Effector memory CD4-positive, alpha-beta T cell (primary cell): Measurements from ENCODE around the gene KDM5B.
"Not testable (repeated sequence)": the region's sequence is repeated elsewhere in the genome, so short reads cannot be mapped to it uniquely, and the experiment has no call there.

Experiments
- DNase-seq, 3 donors: peaks; one replicate each; pipeline ENCODE4 v3.0.0-alpha.2; 2020
- H3K27ac ChIP-seq: 2 replicates; pipeline ENCODE4 v1.7.0; 2013; ENCODE audit warnings: mild to moderate bottlenecking, low read length, moderate library complexity; ENCODE audit not compliant: insufficient read depth, poor library complexity, severe bottlenecking
- H3K27me3 ChIP-seq: replicated peaks from 2 replicates; pipeline ENCODE4 v1.7.0; 2013; ENCODE audit warnings: mild to moderate bottlenecking, low read length; ENCODE audit not compliant: insufficient read depth, control insufficient read depth, poor library complexity, severe bottlenecking
- H3K36me3 ChIP-seq: 2 replicates; pipeline ENCODE4 v1.7.0; 2013; ENCODE audit warnings: mild to moderate bottlenecking, low read length, moderate library complexity; ENCODE audit not compliant: control insufficient read depth, insufficient read depth
- H3K4me1 ChIP-seq: 2 replicates; pipeline ENCODE4 v1.7.0; 2013; ENCODE audit warnings: low read length, mild to moderate bottlenecking; ENCODE audit not compliant: control insufficient read depth, insufficient read depth, poor library complexity, severe bottlenecking
- H3K4me3 ChIP-seq: 2 replicates; pipeline ENCODE4 v1.7.0; 2013; ENCODE audit warnings: low read length, low read depth, mild to moderate bottlenecking; ENCODE audit not compliant: insufficient read depth, poor library complexity, severe bottlenecking
- H3K9me3 ChIP-seq: 2 replicates; pipeline ENCODE4 v1.7.0; 2013; ENCODE audit warnings: mild to moderate bottlenecking, low read length, moderate library complexity; ENCODE audit not compliant: control insufficient read depth

The KDM5B gene

GRCh38 chr1:202756391-202756790 is 51.8 kb downstream of the KDM5B start:
- no peak for DNase-seq
- Histone ChIP-seq H3K27me3 (no peaks in the 10 kb centered on the region), H3K4me1 (no peaks in the 10 kb centered on the region), H3K36me3 (peaks cover 53% of the 10 kb centered on the region), H3K4me3 (no peak overlapping the region), H3K27ac (no peak overlapping the region), H3K9me3 (no peaks in the 10 kb centered on the region)

GRCh38 chr1:202754293-202754692 is 53.9 kb downstream of the KDM5B start:
- Histone ChIP-seq H3K27me3 (no peaks in the 10 kb centered on the region), H3K27ac (no peak overlapping the region), H3K4me1 (no peaks in the 10 kb centered on the region), H3K36me3 (peaks cover 53% of the 10 kb centered on the region), H3K4me3 (no peak overlapping the region), H3K9me3 (no peaks in the 10 kb centered on the region)
- no peak for DNase-seq

DNA sequence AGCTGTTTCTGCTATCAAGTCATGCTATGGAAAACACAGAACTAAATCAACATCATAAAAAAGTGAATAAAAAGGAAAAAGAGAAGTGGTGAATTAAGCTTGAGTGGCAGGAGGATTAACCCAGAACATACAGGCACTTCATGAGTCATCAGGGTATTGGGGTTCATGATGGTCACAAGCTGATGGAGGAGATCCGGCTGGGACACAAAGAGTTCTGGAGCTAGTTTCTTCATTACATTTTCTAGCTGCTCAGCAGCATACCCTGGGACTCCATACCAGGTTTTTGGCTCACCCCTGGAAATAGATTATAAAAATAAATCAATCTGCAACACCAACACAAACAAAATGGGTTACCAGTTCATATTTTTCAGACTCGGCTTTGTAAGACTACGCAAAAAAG is 55.4 kb downstream of the KDM5B start:
- no peak overlapping the region for H3K4me3 ChIP-seq
- no peaks in the 10 kb centered on the region for H3K4me1 ChIP-seq
- no peak for DNase-seq
- H3K36me3 ChIP-seq = peaks cover 48% of the 10 kb centered on the region
- no peaks in the 10 kb centered on the region for H3K27me3 ChIP-seq
- H3K27ac ChIP-seq = no peak overlapping the region
- no peaks in the 10 kb centered on the region for H3K9me3 ChIP-seq

- Histone ChIP-seq H3K27ac (no peak overlapping the region), H3K4me3 (no peak overlapping the region), H3K4me1 (no peaks in the 10 kb centered on the region), H3K27me3 (no peaks in the 10 kb centered on the region), H3K36me3 (peaks cover 37% of the 10 kb centered on the region), H3K9me3 (no peaks in the 10 kb centered on the region)
- no peak for DNase-seq
Measured at GRCh38 chr1:202750761-202751160, 57.5 kb downstream of the KDM5B start.

DNA sequence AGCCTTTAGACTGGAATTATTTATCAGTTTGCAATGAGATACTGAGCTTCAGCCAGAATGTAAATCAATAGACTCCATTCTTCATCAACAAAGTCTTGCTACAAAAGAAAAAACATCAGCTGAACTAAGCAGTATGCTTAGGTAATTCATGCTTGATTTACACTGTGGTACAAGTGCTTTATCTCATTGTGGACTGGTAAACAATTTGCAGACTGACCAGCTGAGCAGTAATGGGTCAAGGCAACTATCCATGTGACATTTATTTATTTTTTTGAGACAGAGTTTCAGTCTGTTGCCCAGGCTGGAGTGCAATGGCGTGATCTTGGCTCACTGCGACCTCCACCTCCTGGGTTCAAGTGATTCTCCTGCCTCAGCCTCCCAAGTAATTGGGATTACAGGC is 58.2 kb downstream of the KDM5B start:
- H3K9me3 ChIP-seq = no peaks in the 10 kb centered on the region
- H3K4me1 ChIP-seq = no peaks in the 10 kb centered on the region
- no peak overlapping the region for H3K4me3 ChIP-seq
- H3K27me3 ChIP-seq = no peaks in the 10 kb centered on the region
- H3K27ac ChIP-seq = no peak overlapping the region
- H3K36me3 ChIP-seq = peaks cover 37% of the 10 kb centered on the region
- no peak for DNase-seq

DNA sequence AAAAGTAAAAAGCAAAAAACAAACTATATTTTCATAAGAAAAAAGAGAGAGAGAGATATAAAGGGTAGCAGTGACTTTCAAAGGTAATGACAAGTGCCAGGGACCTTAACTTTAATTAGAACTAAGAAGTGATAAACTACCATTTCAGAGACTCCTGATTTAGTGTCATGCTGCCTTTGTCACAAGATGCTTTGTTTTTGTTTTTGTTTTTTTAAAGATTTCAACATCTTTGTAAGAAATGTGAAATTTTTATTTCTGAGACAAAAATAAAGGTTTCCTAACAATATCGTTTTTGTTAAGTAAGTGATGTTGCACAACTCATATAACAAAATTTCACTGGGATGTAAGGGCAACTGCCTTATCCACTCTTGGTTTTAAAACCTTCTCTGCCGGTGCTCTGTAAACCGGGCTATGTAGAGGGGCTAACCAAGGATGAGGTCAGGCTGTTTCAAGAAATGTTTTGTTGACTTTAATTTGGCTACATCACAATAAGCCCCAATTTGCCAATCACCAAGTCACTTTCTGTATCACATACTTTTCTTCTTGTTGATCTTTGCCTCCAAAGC is 62.8 kb downstream of the KDM5B start:
- Histone ChIP-seq H3K27ac (no peak overlapping the region), H3K4me1 (no peaks in the 10 kb centered on the region), H3K36me3 (peaks cover 43% of the 10 kb centered on the region)

DNA sequence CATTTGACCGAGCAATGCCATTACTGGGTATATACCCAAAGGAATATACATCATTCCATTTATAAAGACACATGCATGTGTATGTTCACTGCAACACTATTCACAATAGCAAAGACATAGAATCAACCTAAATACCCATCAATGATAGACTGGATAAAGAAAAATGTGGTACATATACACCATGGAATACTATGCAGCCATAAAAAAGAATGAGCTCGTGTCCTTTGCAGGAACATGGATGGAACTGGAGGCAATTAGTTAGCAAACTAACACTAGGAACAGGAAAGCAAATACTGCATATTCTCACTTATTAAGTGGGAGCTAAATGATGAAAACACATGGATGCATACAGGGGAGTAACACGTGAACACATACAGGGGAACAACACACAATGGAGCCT is 63.5 kb downstream of the KDM5B start:
- H3K27me3 ChIP-seq, H3K27ac ChIP-seq, H3K9me3 ChIP-seq, H3K4me3 ChIP-seq, H3K4me1 ChIP-seq, DNase-seq: not testable (repeated sequence)
- H3K36me3 ChIP-seq = peaks cover 44% of the 10 kb centered on the region

More for the DNA sequence above, 62.8 kb downstream of the KDM5B start:
- Histone ChIP-seq H3K9me3 (no peaks in the 10 kb centered on the region), H3K27me3 (no peaks in the 10 kb centered on the region), H3K4me3 (no peak overlapping the region)
- no peak for DNase-seq

DNA sequence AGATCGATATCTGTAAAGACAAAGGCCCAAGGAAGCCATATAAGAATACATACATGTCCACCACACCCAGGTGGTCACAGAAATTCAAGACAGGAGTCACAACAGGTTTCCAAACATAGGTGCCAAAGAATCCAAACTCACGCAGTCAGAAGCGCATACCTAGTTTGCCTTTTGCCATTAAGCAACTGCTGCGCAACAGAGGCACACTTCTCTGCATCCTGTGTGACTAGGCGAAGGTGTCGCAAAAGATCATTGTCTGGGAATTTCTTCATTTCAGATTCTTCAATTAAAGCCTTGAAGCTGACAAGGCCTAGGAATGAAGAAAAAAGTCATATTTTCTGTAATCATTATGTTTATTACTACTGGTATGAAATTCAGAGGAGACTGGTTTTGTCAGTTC is 65.7 kb downstream of the KDM5B start:
- no peak for DNase-seq
- Histone ChIP-seq H3K9me3 (no peaks in the 10 kb centered on the region), H3K36me3 (peaks cover 39% of the 10 kb centered on the region), H3K27me3 (no peaks in the 10 kb centered on the region), H3K4me3 (no peak overlapping the region), H3K4me1 (no peaks in the 10 kb centered on the region), H3K27ac (no peak overlapping the region)

DNA sequence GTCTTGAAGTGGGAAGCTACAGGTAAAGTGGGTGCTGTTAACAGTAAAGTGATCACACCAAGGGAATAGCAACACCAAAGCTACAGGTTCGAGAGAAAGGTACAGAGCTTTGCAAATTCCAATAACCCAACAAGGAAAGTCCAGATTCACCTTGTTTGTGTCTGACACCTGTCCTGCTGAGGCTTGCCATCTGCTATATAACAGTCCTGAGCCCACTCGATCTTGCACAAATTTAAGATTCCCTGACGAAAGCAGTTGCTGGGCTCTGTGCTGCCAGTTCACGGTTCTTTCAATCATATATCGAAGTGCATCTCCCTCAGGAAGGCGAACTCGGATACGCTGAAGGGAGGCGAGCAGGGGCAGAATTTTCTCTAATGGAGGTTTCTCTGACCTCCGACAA is 75.0 kb downstream of the KDM5B start:
- Histone ChIP-seq H3K27me3 (no peaks in the 10 kb centered on the region), H3K27ac (no peak overlapping the region), H3K4me3 (no peak overlapping the region), H3K9me3 (no peaks in the 10 kb centered on the region), H3K4me1 (no peaks in the 10 kb centered on the region), H3K36me3 (peaks cover 80% of the 10 kb centered on the region)
- DNase-seq = no peak

- H3K27ac ChIP-seq = no peak overlapping the region
- no peaks in the 10 kb centered on the region for H3K9me3 ChIP-seq
- peaks cover 55% of the 10 kb centered on the region for H3K36me3 ChIP-seq
- no peaks in the 10 kb centered on the region for H3K4me1 ChIP-seq
- H3K27me3 ChIP-seq = no peaks in the 10 kb centered on the region
- H3K4me3 ChIP-seq = no peak overlapping the region
- no peak for DNase-seq
Measured at GRCh38 chr1:202728951-202729350, 79.3 kb downstream of the KDM5B start.
